Adrenal gland (tissue), 12 donors: ENCODE measurements around the gene MAD2L1BP. TPM values are rescaled to one million over a fixed set of nuclear protein-coding genes. Genes with fewer than 3 reads are reported as not detected.

Source experiments
- DNase-seq, 7 donors: peaks; one replicate each; pipeline ENCODE4 v3.0.0-alpha.2; 2019 to 2020
- H3K27ac ChIP-seq, 5 donors: fragments of 200-600 bp; sonication (generic) in 4 of 5; 1 replicate in 3 of 5; 2 replicates in 2 of 5; pipeline versions ENCODE4 v1.5.1 to v1.8.0; 2016 to 2020; ENCODE audit warnings: mild to moderate bottlenecking in 1 of 5
- H3K27me3 ChIP-seq: fragments of 200-600 bp; 2 replicates; pipeline ENCODE4 v1.8.0; 2021
- H3K36me3 ChIP-seq, 2 donors: fragments of 200-600 bp; replicated peaks in 1 of 2; 1 replicate in 1 of 2; 2 replicates in 1 of 2; pipeline versions ENCODE4 v1.5.1 to v1.8.0; 2018 to 2022
- H3K4me1 ChIP-seq, 2 donors: fragments of 200-600 bp; replicated peaks in 1 of 2; 1 replicate in 1 of 2; 2 replicates in 1 of 2; pipeline versions ENCODE4 v1.5.1 to v1.8.0; 2018 to 2021
- H3K4me3 ChIP-seq, 4 donors: fragments of 200-600 bp; sonication (generic) in 3 of 4; one replicate each; pipeline ENCODE4 v1.5.1; 2016 to 2018
- H3K9me3 ChIP-seq, 3 donors: fragments of 200-600 bp; sonication (generic) in 1 of 3; replicated peaks in 1 of 3; 1 replicate in 2 of 3; 2 replicates in 1 of 3; pipeline versions ENCODE4 v1.5.1 to v1.8.0; 2016 to 2021
- CTCF ChIP-seq, 6 experiments: fragments of 450-650 bp in 4 of 6; fragments of 200-600 bp in 2 of 6; sonication (generic) in 1 of 6; IDR thresholded peaks; 1 replicate in 5 of 6; 2 replicates in 1 of 6; pipeline versions ENCODE4 v1.5.1 to v1.8.0; 2016 to 2021; ENCODE audit warnings: antibody characterized with exemption in 6 of 6, mild to moderate bottlenecking in 2 of 6, moderate library complexity in 1 of 6
- POLR2A ChIP-seq, 2 donors: fragments of 450-650 bp; IDR thresholded peaks; one replicate each; pipeline ENCODE4 v1.6.1; 2017; ENCODE audit warnings: antibody characterized with exemption in 2 of 2, mild to moderate bottlenecking in 2 of 2, moderate library complexity in 1 of 2
- whole genome bisulfite sequencing, 4 donors: extraction: QIAGEN DNeasy Blood & Tissue Kit in 2 of 4; methylation state at CpG; one replicate each; pipeline versions ENCODE4 v1.1.5 to v1.1.7; 2013 to 2017; 5-methylcytosine and 5-hydroxymethylcytosine counted together
- intact Hi-C, 2 donors: fragments of 100-400 bp; cut with DNase I; formaldehyde crosslinking; loops; one replicate each; pipeline versions ENCODE4 v1.14.1 to v1.15.0; 2022 to 2023
- polyA plus RNA-seq, 3 donors: library from polyadenylated mRNA; stranded (reverse); fragments of 200-250 nt in 2 of 3; fragments of 350-450 nt in 1 of 3; fragmentation: Illumina TruSeq in 1 of 3; extraction: RNeasy Lipid Tissue Mini Kit (QIAGEN cat#74804) in 1 of 3; gene quantifications; one replicate each; pipeline ENCODE4 v1.2.3, GENCODE V29; 2013 to 2014
- total RNA-seq, 9 donors: library from RNA; depleted of rRNA in 4 of 9; stranded (reverse); fragments of >200 nt in 4 of 9; fragments of 120-200 nt in 1 of 9; fragmentation: NEBNext Ultra II Directional in 1 of 9; extraction: Animal tissue kit (Norgen Biotek cat#: 25700) in 1 of 9; gene quantifications; one replicate each; pipeline versions ENCODE4 v1.1.0 to v1.2.4, GENCODE V29; 2013 to 2023
- donor health status: healthy with polysubstance abuse.
- donor health status: Bipolar disorder and iron deficiency.
- donor health status: DM: yes; HTN: yes; CAD: no.
- donor health status: DM: no; HTN: no; CAD: no.
- donor health status: DM: no; HTN: no; CAD: no.
- donor health status: DM: yes; HTN: yes; CAD: no.

Gene MAD2L1BP
- total and polyA plus RNA-seq, 12 donors = 15.2 to 112 (median 27.2) TPM

DNA sequence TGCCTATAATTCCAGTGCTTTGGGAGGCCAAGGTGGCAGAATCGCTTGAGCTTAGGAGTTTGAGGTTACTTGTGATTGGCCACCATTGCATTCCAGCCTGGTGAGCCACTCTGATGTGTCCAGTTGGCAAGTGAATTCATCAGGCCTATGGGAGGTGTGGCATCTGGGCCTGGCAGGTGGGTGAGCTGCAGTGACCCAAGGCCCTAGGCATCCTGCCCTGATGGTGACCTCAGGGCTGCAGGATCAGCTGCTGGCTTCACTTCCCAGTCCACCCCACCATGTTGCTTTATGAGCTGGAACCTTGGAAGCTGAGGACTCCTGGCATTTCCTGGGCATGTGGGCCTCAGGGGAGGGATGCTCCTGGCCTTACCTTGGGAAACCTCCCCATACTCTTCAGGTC lies 29.7 kb downstream of the MAD2L1BP start:
- no peak overlapping the region for H3K4me3 ChIP-seq
- peaks cover 8 to 27% of the 10 kb centered on the region in 2 donors for H3K4me1 ChIP-seq
- TF ChIP-seq CTCF (IDR thresholded peaks at IDR 0.05) (no peak), POLR2A (IDR thresholded peaks at IDR 0.05) (no peak)
- H3K36me3 ChIP-seq = no peaks in the 10 kb centered on the region
- 75 to 89% (median 82%) methylated on average over 1 of the region's 1 CpG for WGBS, 4 donors
- DNase-seq = no peak
- H3K27ac ChIP-seq = no peak overlapping the region
- H3K9me3 ChIP-seq = no peaks in the 10 kb centered on the region
- no peaks in the 10 kb centered on the region for H3K27me3 ChIP-seq
- intact Hi-C loops = loop anchor here (5.0 kb wide), 3 partner anchors 92 to 412 kb away; no protein-coding TSS in a partner anchor

GRCh38 chr6:43666196-43666920 lies 30.7 kb downstream of the MAD2L1BP start:
- TF ChIP-seq POLR2A (IDR thresholded peaks at IDR 0.05) = no peak
- no peak for TF ChIP-seq CTCF (IDR thresholded peaks at IDR 0.05)
- peaks cover 8 to 27% of the 10 kb centered on the region in 2 donors for H3K4me1 ChIP-seq
- no peak for DNase-seq
- H3K27me3 ChIP-seq = no peaks in the 10 kb centered on the region
- no peaks in the 10 kb centered on the region for H3K9me3 ChIP-seq
- peaks cover 0 to 6% of the 10 kb centered on the region in 2 donors for H3K36me3 ChIP-seq
- WGBS, 4 donors = 38 to 53% (median 52%) methylated on average over 9 to 13 of the region's 13 CpGs
- H3K27ac ChIP-seq = no peak overlapping the region
- intact Hi-C loops = loop anchor here (5.0 kb wide), 3 partner anchors 91 to 411 kb away; no protein-coding TSS in a partner anchor
- H3K4me3 ChIP-seq = no peak overlapping the region

GRCh38 chr6:43667245-43668150 lies 31.9 kb downstream of the MAD2L1BP start:
- Histone ChIP-seq H3K4me3 (no peak overlapping the region), H3K27me3 (no peaks in the 10 kb centered on the region), H3K4me1 (peaks cover 15 to 36% of the 10 kb centered on the region in 2 donors), H3K27ac (peak overlapping the region in 2 of 5 donors; percentile 42 to 44), H3K36me3 (peaks cover 0 to 17% of the 10 kb centered on the region in 2 donors), H3K9me3 (no peaks in the 10 kb centered on the region)
- 11 to 20% (median 13%) methylated on average over 9 to 16 of the region's 16 CpGs for WGBS, 4 donors
- TF ChIP-seq CTCF (IDR thresholded peaks at IDR 0.05) (peak; percentile 86 to 95 (median 95)), POLR2A (IDR thresholded peaks at IDR 0.05) (no peak)
- peak; percentile 75 to 94 (median 85) for DNase-seq
- intact Hi-C loops = loop anchor here (5.0 kb wide), 3 partner anchors 90 to 410 kb away; no protein-coding TSS in a partner anchor
